Posterior cingulate gyrus (tissue), 11 donors: ENCODE data around the gene TMEM242.
"Not testable (repeated sequence)": the region's sequence is repeated elsewhere in the genome, so short reads cannot be mapped to it uniquely, and the experiment has no call there.

Experiments
- DNase-seq, 10 donors: peaks; one replicate each; pipeline versions ENCODE4 v3.0.0 to v3.0.0-alpha.2; 2020 to 2021; ENCODE audit warnings: mixed read lengths in 3 of 10
- intact Hi-C: fragments of 100-400 bp; cut with DNase I; formaldehyde crosslinking; loops from one replicate; pipeline ENCODE4 v1.15.1; 2023

The TMEM242 gene

GRCh38 chr6:157325069-157325805, 1.9 kb upstream of the TMEM242 start:
- intact Hi-C loops = loop anchor here (2.0 kb wide), 1 partner anchor 56 kb away; the partner anchor contains the start of gene ZDHHC14
- no peak for DNase-seq

GRCh38 chr6:157323966-157324300, 614 bp upstream of the TMEM242 start:
- DNase-seq = peak; percentile 69 to 97 (median 80)
- intact Hi-C loops = loop anchor here (2.0 to 5.0 kb wide), 2 partner anchors 57 to 748 kb away; partner anchors contain the start of gene ZDHHC14

DNA sequence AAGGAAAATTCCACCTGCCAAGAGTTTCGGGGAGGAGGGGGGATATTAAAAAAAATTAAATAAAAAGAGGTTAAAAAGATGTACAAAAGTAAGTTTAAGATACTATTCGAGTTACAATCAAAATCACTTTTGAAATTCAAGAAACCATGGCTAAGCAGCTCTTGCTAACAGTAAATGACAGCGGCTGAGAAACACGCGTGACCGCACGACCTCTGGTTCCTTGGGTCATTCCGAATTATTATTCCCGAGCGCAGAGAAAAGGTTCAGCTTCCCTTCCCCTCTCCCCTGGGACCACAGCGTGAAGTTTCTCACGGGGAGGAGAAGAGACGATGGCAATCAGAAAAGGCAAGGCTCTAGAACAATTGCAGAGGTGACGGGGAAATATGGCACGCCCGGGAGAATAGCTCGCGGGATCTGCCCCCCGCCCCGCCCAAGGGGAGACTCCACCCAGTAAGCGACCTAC, 496 bp downstream of the TMEM242 start:
- intact Hi-C loops = loop anchor here (5.0 kb wide), 1 partner anchor 749 kb away; no protein-coding TSS in a partner anchor
- no peak for DNase-seq

DNA sequence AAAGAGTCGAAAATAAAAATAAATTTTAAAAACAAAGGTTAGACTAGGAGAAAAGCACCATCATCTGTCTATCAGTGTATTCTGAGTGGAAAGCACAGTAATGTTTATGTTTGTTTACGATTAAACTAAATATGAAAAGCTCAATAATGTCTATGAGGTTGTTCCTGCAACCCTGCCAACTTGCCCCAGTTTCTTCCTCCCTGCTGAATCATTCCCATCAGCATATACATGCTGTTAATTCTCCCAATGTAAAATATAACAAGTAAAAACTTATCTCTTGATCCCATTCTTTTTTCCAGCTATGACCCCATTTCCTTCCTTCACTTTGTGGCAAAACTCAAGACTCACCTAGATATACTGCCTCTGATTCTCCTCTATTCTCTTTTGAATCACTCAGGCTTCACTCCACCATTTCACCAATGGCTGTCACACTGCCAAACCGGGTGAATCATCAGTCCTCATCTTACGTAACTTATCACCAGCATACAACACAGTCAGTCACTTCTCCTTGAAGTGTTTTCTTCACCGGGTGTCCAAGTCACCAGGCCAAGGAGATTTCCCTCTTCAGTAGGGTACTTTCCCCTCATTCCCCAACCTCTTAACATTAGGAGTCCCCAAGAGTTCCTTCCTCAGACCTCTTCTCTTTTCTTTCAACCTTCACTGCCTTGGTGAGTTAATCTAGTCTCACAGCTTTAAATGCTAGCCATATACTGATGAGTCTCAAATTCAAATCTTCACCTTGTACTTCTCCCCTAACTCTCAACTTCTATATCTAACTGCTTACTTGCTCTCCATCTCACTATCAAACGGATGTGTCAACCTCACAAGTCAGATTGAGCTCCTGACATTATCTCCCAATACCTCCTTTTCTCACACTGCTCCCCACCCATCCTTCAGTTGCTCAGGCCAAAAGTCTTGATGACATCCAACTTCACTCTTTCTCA, 6.2 kb downstream of the TMEM242 start:
- intact Hi-C loops = loop anchor here (2.0 kb wide), 1 partner anchor 64 kb away; the partner anchor contains the start of gene ZDHHC14
- DNase-seq = peak in 6 of 10 donors; percentile 32 to 89 (median 62)

GRCh38 chr6:157314705-157315321, 8.5 kb downstream of the TMEM242 start:
- intact Hi-C loops = loop anchor here (2.0 kb wide), 1 partner anchor 352 kb away; no protein-coding TSS in a partner anchor
- DNase-seq = no peak

GRCh38 chr6:157313531-157314467, 9.5 kb downstream of the TMEM242 start:
- DNase-seq = no peak
- intact Hi-C loops = loop anchor here (2.0 kb wide), 1 partner anchor 353 kb away; no protein-coding TSS in a partner anchor

GRCh38 chr6:157312757-157313156, 10.6 kb downstream of the TMEM242 start:
- intact Hi-C loops = no loop called here

DNA sequence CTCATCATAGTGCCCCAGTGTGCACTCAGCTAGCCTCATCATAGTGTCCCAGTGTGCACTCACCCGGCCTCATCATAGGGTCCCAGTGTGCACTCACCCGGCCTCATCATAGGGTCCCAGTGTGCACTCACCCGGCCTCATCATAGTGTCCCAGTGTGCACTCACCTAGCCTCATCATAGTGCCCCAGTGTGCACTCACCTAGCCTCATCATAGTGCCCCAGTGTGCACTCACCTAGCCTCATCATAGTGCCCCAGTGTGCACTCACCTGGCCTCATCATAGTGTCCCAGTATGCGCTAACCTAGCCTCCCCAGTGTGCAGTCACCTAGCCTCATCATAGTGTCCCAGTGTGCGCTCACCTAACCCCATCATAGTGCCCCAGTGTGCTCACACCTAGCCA, 12.6 kb downstream of the TMEM242 start:
- DNase-seq, intact Hi-C loops: not testable (repeated sequence)

More at GRCh38 chr6:157312757-157313156, 10.6 kb downstream of the TMEM242 start:
- no peak for DNase-seq

- DNase-seq = no peak
- intact Hi-C loops = no loop called here
These were observed 15.7 kb downstream of the TMEM242 start for GRCh38 chr6:157307661-157308060.

- intact Hi-C loops = no loop called here
- no peak for DNase-seq
These were observed 17.4 kb downstream of the TMEM242 start for GRCh38 chr6:157305670-157306653.

GRCh38 chr6:157304899-157305663, 18.2 kb downstream of the TMEM242 start:
- DNase-seq = no peak
- intact Hi-C loops = no loop called here

DNA sequence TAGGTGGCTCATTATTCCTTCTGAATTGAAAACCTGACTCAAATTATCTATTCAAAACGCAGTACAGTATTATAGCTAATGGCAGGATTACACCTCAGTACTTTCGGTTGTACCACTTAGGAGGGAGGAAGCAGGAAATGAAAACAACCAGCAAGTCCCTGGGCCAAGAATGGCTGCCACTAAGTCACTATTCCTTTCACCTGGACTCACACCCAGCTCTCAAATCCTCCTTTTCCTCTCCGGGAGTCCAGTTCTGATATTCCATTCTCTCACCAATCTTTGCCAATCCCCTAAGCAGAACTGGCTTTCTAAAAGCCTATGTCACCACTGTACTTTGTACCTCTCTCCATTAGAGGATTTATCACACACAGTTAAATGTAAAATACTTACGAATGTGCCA, 20.6 kb downstream of the TMEM242 start:
- no peak for DNase-seq
- intact Hi-C loops = no loop called here

DNA sequence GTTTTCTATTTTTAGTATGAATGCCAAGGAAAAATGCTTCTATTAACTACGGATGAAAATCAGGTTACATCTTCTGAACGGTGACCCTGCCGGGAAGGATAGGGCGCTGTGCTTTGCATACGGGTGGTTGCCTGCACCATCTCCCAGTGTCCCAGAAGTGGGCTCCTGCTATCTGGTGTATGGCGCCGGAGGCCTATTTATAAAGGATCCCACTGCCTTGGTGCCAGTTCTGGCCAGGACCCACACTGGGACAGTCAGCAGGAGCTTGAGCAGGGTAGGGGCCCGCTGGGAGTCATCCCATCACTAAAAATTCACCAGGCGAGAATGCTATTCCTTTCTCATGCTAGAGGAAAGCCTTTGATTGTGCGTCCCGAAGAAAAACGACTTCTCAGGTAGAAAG, 22.9 kb downstream of the TMEM242 start:
- intact Hi-C loops = no loop called here
- DNase-seq = no peak

DNA sequence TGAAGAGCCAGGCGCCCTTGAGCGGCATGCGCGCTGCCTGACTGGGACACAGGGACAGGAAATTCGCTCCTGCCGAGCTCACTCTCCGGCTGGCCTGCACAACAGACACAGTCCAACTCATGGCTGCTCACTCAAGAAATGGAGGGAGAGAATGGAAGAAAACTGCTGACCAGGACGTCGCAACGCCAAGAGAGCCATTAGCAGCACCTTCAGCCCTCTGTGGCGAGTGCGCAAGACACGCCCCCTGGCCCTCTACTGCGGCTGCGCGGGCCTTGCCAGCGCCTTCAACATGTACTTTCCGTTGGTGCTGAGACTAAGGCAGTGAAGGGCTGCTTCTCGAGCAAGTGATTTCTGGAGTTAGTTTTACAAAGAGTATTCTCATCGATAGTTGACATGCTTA, 23.3 kb downstream of the TMEM242 start:
- no peak for DNase-seq
- intact Hi-C loops = no loop called here

DNA sequence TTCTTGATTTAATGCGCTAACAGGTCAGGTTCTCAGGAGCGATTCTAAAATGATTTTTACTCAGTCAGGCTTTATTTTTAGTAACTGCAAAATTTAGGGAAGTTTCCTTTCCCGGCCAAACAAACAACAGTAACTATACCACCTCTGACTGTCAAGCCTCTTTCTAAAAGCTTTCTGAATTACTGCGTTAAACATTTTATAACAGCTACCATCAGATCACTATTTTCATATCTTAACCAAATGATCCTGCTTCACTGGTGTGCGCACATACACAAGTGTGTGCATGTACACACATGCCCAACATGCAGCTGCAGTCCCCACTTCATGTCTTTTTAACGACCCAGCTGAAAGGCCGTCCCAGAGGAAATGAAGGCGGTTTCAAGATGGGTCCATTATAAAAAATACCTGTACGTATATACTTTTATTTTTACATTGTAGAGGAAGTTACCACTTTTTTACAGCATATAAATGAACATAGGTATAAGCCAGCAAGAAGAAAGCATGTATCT, 25.0 kb downstream of the TMEM242 start:
- intact Hi-C loops = no loop called here
- no peak for DNase-seq

DNA sequence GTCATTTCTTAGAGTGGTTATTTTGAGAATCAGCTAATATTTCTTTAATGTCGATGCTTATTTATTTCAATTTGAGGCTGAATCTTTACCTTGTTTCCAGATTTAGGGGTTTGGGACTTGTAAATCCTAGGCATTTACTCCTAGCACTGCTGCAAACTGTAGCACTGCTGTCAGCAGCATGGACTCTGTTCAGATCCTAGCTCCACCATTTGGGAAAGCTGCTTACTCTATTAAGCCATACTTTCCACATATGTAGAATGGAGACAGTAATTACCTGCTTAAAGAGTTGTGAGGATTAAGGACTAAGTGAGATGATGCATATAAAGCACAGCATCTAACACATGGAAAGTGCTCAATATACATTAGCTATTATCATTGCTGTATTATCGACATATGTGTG, 28.7 kb downstream of the TMEM242 start:
- DNase-seq = no peak
- intact Hi-C loops = no loop called here

GRCh38 chr6:157293780-157294179, 29.5 kb downstream of the TMEM242 start:
- DNase-seq = no peak
- intact Hi-C loops = no loop called here
